CD4-positive, alpha-beta T cell treated with Interleukin-6 at 100 ng/mL for 8 hours (primary cell): ENCODE data around the gene HMSD.
A peak's percentile ranks its signal among the peaks of the same experiment; 100 is the strongest.
"Not testable (repeated sequence)": the region's sequence is repeated elsewhere in the genome, so short reads cannot be mapped to it uniquely, and the experiment has no call there.

Experiments
- DNase-seq: peaks from one replicate; pipeline ENCODE4 v3.0.0-alpha.2; 2020; ENCODE audit warnings: mixed read lengths, low spot score

The HMSD gene

GRCh38 chr18:63949068-63949737 is at the start of gene HMSD:
Gene HMSD, plus strand, starts transcription at chr18:63949301. Its CDS starts 4,155 bp downstream, at chr18:63953456.
- peak; percentile 38 for DNase-seq

DNA sequence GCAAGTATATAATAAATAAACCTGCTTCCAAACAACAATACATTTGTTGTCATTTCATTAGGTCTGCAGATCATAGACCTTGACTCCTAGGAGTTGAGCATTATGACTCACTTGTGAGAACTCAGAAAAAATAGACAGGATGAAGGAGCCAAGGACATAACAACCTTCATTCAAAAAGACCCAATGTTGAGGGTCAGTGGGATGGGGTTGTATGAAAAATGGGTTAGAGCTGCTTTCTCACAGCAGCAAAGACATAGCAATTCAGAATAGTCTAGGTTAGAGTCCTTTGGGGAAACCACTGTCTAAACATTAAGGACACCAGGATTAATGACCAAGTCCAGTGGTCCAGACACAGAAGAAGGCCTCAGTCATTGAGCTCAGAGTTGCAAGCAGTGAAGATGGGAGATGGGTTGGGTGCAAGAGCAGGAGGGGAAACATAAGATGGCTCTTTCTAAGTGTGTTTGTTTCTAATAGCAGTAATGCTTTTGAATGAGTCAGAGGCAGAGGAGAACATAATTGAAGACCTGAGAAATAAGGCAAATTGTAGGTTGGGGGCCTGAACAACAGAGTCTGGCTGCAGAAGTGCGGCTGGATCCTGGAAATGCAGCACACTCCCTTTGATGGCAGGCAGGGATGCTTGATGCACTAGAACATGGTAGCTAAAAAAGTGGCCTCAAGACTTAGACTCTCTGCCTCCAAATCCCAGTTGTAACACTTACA is 45.1 kb upstream of the HMSD start:
- DNase-seq, result no peak

GRCh38 chr18:63904694-63905093 is 44.4 kb upstream of the HMSD start:
- DNase-seq, result no peak

GRCh38 chr18:63905361-63905760 is 43.7 kb upstream of the HMSD start:
- DNase-seq, result no peak

DNA sequence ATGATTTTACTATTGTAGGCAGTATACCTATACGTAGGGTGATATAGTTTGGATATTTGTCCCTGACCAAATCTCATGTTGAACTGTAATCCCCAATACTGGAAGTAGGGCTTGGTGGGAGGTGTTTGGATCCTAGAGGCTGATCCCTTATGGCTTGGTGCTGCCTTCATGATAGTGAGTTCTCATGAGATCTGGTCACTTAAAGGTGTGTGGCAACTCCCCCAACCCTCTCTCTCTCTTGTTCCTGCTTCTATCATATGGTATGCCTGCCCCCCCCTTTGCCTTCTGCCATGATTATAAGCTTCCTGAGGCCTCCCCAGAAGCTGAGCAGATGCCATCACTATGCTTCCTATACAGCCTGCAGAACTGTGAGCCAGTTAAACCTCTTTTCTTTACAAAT is 43.0 kb upstream of the HMSD start:
- DNase-seq, result no peak

GRCh38 chr18:63907664-63908063 is 41.4 kb upstream of the HMSD start, which contains the start of gene SERPINB10:
Gene SERPINB10, plus strand, starts transcription at chr18:63907958. Its CDS starts 7,553 bp downstream, at chr18:63915511.
- no peak for DNase-seq

DNA sequence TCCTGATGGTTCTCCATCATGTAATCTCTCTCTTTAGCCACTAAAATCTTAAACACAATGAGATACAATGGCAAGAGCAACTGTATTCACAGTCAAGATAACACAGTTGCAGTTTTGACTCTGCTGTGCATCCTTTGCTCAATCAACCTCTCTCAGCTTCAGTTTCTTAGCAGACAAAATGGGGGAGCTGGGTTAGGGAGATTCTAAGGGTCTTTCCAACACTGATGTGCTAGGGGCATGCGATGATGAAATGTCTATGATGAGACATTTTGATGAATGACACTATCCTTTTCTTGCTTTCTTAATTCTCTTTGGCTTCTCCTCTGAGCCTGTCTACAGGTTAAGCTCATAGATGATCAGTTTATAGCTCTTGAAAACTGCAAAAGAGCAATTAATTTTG is 40.2 kb upstream of the HMSD start:
- no peak for DNase-seq

- DNase-seq, result no peak
Observed at GRCh38 chr18:63909870-63910269, 39.2 kb upstream of the HMSD start.

DNA sequence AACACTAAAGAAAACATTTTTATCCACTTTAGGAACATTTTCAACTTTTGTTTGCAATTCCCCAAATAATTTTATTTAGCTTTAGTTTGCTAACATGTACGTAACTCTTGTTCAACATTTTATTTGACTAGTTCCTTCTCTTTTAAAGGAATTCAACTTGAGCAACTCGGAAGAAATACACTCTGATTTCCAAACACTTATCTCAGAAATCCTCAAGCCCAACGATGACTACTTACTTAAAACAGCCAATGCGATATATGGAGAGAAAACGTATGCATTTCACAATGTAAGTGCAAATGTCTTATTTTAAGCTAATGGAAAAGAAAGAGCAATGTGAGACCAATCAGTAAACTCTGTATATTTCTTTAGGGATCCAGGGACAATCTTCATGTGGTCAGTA is 31.3 kb upstream of the HMSD start:
- DNase-seq, result no peak

DNA sequence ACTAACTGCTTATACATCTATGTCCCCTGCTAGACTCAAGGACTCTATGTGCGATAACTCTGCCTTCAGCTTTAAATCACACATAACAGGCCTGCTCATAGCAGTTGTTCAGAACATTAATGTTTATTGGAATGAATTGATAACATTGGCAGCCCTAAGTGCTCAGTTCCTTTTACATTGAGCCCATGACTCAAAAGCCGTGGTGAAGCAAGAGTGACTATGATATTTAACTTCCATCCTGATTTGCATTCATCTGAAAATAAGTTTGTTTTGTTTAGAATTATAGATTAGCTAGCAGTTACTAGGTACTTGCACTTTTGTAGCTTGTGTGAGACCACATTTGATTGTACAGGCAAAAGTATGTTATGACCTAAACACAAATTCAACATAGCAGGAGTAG is 27.1 kb upstream of the HMSD start:
- no peak for DNase-seq

- no peak for DNase-seq
Observed at GRCh38 chr18:63924551-63924950, 24.6 kb upstream of the HMSD start.

DNA sequence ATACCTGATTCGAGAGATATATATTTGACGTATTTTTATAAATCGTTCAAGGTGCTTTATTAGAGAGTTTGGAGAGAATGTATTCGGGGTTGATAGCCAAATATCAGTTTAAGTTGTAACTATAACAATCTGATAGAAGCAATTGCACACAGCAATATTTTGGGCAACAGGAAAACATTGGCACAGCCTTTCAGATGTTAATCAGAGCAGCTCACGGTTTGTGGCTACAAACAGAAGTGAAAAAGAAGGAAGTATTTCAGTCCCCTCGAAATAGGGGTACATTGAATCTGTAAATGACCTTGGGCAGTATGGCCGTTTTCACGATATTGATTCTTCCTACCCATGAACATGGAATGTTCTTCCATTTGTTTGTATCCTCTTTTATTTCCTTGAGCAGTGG is 20.8 kb upstream of the HMSD start:
- no peak for DNase-seq

DNA sequence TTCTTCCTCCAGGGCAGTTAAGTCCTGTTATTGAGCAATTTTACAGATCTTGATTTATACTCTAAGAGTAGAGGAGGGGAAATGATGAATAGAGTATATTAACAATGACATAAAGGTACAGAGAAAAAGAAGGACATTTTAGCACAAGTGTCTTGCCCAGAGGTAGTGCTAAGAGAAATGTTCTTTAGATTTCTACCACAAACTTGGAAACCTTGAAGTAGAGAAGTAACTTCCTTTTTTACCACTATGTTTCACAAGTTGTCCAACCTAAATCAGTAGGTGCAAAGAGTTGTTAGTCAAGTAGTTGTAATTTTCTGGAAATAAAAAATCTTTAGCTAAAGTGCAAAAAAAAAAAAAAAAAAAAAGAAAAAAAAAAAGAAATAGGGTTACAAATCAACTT is 19.7 kb upstream of the HMSD start:
- DNase-seq, result not testable (repeated sequence)

DNA sequence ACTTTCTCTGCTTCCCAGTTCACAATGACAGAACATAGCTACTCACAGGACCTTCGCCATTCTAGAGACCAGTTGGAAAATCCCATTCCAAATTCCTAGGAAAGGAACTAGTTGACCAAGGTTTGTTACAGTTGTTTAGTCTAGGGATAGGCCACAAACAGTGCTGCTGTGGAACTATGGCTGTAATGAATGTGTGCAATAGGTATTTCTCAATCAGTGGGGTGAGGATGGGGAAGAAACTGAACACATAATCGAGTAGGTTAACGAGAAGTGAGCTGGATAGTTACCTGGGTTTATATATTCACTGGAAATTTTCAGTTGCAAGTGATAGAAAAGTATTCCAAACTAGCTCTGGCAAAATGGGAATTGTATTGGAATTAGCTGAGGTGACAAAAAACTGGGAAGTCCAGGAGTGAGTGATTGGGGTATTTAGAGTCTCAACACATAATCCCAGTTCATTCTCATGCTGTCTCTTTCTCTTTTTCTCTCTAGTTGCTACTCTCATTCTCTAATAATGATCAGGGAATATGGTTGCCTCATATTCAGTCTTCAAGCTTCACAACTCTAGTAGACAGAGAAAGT is 18.2 kb upstream of the HMSD start:
- no peak for DNase-seq

DNA sequence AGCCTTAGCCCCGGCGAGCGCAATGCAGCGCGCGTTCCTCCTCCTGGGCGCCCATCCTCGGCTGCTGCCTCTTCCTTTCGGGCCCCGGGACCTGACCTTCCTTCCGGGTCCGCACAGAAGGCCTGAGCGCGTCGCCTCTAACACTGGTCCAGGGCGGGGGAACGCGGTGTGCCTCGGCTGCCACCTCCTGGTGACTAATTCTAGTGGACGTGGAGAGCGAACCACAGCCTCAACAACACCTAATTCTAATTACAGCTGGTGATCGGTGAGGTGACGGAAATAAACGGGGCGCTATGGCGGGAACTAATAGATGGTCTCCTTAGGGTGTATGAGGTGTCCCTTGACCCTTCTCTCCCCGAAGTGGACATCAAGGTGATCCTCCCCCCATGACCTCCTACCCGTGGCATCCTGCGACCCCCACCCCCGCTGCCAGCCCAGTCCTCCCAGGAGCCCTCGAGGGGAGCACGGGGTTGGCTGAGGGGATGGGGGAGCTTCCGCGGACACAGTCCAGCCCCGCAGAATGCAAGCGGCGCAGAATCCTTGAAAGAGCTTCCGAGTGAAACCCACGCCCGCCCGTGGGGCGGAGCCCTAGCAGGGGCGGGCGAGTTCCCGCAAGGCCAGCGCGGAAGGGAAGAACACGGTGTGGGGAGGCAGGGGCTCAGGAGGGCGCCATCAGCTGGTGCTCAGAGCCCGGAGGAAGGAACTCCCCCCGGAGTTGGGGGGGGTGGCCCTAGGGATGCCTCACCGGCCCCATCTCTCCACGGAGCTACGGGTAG is 12.8 kb upstream of the HMSD start:
- peak; percentile 44 for DNase-seq

DNA sequence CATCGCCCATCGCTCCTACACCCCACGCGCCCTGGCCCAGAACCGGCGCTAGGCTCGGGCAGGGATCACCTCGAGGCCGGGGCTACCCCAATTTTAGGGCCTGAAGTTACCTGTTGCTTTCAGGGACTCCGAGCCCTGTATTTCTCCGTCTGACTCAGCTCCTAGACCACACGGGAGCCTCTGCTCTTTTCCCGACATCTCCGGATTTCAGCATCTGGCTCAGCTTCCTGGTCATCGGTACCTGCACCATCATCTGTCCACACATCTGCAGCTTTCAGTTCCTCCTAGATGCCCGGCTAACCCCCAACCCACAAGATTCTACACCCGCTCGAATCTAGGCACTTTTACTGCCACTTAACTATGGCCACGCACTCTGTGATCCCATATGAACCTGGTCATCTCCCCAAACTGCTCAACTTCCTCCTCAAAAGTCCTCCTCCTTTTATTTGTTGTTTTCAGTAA is 12.1 kb upstream of the HMSD start:
- DNase-seq, result no peak

GRCh38 chr18:63940008-63940407 is 9.1 kb upstream of the HMSD start:
- no peak for DNase-seq

DNA sequence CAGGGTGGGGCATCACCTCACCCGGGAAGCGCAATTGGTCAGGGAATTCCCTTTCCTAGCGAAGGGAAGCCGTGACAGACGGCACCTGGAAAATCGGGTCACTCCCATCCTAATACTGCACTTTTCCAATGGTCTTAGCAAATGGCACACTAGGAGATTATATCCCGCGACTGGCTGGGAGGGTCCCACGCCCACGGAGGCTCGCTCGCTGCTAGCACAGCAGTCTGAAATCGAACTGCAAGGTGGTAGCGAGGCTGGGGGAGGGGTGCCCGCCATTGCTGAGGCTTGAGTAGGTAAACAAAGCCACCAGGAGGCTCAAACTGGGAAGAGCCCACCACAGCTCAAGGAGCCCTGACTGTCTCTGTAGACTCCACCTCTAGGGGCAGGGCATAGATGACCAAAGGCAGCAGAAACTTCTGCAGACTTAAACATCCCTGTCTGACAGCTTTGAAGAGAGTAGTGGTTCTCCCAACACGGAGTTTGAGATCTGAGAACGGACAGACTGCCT is 8.5 kb upstream of the HMSD start:
- not testable (repeated sequence) for DNase-seq

GRCh38 chr18:63947051-63947790 is 1.9 kb upstream of the HMSD start:
- DNase-seq, result no peak

- no peak for DNase-seq
Observed at GRCh38 chr18:63951302-63951705, 2.2 kb downstream of the HMSD start.

DNA sequence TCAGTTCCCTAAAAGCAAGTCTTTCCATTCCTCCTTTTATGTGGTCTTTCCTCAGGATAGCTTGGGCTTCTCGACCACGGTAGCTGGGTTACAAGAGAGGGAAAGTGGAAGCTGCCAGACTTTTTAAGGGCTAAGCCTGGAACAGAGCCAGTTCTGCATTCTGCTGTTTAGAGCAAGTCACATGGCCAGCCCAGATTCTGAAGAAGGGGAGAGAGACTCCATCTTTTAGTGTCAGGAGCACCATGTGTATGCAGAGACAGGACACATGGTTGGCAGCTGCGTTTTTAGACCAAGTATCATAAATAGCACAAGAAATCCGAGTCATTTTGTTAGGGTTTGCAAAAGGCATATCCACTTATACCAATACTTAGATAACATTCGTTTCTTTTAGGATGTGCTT is 4.7 kb downstream of the HMSD start:
- DNase-seq, result no peak

- no peak for DNase-seq
Observed at GRCh38 chr18:63956755-63957154, 7.7 kb downstream of the HMSD start.
